ENCODE measurements around the gene PDE4A.

Gene PDE4A

DNA sequence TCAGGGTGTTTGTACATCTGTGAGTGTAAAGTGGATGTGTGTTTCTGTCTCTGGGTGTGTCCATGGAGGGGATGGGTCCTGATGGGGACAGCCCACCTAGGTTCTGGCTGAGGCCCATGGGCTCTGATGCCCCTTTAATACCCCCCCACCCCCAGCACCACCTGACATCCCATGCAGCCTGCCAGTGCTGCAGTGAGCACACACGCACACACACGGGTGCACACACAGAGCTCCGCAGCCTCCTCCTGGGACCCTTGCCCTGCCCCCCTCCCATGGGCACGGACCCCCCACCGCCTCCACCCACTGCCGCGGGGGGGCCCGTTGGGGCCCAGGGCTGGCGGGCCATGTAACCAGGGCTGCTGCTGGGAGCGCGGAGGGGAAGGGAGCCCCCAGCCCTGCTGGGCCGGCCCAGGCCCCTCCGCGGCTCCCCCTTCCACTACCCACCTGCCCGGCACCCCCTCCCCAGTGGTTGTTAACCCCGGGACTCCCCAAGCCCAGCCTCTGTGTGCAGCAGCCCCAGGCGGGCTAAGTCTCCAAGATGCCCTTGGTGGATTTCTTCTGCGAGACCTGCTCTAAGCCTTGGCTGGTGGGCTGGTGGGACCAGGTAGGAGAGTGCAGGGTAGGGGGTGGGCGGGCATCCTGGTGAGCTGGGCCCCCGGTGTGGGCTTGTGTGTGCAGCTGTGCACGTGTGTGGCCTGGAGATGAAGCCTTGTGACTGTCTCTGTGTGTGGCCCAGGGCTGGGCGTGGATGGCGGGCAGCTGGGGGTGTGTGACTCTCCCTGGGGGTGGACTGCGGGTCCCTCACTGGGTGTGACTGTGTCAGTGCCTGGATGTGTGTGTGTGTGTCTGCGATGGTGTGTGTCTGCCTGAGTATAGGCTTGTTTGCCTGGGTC lies 32.6 kb downstream of the PDE4A start:
- no peak for ATAC-seq
- TF ChIP-seq ZFP3 (CRISPR knock-in tag; IDR thresholded peaks at IDR 0.05) (no peak), ARNTL (CRISPR knock-in tag; IDR thresholded peaks at IDR 0.05; ENCODE audit: borderline replicate concordance, low read depth) (no peak), SNAI2 (CRISPR knock-in tag; IDR thresholded peaks at IDR 0.05) (no peak), OSR1 (CRISPR knock-in tag; IDR thresholded peaks at IDR 0.05) (no peak), RARB (CRISPR knock-in tag; IDR thresholded peaks at IDR 0.05) (no peak), PPARA (CRISPR knock-in tag; IDR thresholded peaks at IDR 0.05; ENCODE audit: borderline replicate concordance) (no peak), ZFP30 (CRISPR knock-in tag; IDR thresholded peaks at IDR 0.05) (no peak), TCF4 (CRISPR knock-in tag; IDR thresholded peaks at IDR 0.05; ENCODE audit: borderline replicate concordance) (no peak), ZNF70 (CRISPR knock-in tag; IDR thresholded peaks at IDR 0.05) (no peak), ISL1 (CRISPR knock-in tag; IDR thresholded peaks at IDR 0.05) (no peak), GLIS3 (CRISPR knock-in tag; IDR thresholded peaks at IDR 0.05) (no peak), ZNF8 (CRISPR knock-in tag; IDR thresholded peaks at IDR 0.05) (no peak), ZNF565 (CRISPR knock-in tag; conservative IDR thresholded peaks at IDR 0.05; ENCODE audit: low read depth) (no peak), CSDC2 (CRISPR knock-in tag; IDR thresholded peaks at IDR 0.05) (no peak), ZC3H10 (CRISPR knock-in tag; IDR thresholded peaks at IDR 0.05) (no peak)
- TF ChIP-seq, protein P1, sequence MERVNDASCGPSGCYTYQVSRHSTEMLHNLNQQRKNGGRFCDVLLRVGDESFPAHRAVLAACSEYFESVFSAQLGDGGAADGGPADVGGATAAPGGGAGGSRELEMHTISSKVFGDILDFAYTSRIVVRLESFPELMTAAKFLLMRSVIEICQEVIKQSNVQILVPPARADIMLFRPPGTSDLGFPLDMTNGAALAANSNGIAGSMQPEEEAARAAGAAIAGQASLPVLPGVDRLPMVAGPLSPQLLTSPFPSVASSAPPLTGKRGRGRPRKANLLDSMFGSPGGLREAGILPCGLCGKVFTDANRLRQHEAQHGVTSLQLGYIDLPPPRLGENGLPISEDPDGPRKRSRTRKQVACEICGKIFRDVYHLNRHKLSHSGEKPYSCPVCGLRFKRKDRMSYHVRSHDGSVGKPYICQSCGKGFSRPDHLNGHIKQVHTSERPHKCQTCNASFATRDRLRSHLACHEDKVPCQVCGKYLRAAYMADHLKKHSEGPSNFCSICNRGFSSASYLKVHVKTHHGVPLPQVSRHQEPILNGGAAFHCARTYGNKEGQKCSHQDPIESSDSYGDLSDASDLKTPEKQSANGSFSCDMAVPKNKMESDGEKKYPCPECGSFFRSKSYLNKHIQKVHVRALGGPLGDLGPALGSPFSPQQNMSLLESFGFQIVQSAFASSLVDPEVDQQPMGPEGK (CRISPR knock-in tag; IDR thresholded peaks at IDR 0.05; ENCODE audit: borderline replicate concordance): no peak
- TF ChIP-seq, protein P2, sequence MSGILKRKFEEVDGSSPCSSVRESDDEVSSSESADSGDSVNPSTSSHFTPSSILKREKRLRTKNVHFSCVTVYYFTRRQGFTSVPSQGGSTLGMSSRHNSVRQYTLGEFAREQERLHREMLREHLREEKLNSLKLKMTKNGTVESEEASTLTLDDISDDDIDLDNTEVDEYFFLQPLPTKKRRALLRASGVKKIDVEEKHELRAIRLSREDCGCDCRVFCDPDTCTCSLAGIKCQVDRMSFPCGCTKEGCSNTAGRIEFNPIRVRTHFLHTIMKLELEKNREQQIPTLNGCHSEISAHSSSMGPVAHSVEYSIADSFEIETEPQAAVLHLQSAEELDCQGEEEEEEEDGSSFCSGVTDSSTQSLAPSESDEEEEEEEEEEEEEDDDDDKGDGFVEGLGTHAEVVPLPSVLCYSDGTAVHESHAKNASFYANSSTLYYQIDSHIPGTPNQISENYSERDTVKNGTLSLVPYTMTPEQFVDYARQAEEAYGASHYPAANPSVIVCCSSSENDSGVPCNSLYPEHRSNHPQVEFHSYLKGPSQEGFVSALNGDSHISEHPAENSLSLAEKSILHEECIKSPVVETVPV (CRISPR knock-in tag; IDR thresholded peaks at IDR 0.05): no peak

DNA sequence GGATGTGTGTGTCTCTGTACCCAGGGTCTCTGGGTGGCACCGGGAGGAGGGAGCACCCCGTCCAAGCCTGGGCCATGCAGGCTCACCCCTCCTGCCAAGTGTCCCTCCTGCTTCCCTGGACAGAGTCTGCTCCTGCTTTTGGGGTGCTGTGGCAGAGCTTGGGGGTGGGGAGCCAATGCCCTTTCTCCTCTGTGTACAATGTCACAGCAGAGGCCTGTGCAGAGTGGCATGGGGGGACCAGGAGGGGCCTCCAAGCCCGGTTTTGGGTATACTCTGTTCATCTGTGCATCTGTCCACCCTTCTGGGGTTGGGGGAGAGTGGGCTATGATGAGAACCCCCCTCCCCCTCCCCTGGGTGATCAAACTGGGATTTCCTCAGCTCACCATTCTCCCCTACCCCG lies 33.5 kb downstream of the PDE4A start:
- ATAC-seq: no peak
- TF ChIP-seq PPARA (CRISPR knock-in tag; IDR thresholded peaks at IDR 0.05; ENCODE audit: borderline replicate concordance) (no peak), GLIS3 (CRISPR knock-in tag; IDR thresholded peaks at IDR 0.05) (no peak), SNAI2 (CRISPR knock-in tag; IDR thresholded peaks at IDR 0.05) (no peak), ZC3H10 (CRISPR knock-in tag; IDR thresholded peaks at IDR 0.05) (no peak), TCF4 (CRISPR knock-in tag; IDR thresholded peaks at IDR 0.05; ENCODE audit: borderline replicate concordance) (no peak), ZFP30 (CRISPR knock-in tag; IDR thresholded peaks at IDR 0.05) (no peak), OSR1 (CRISPR knock-in tag; IDR thresholded peaks at IDR 0.05) (no peak), ZNF70 (CRISPR knock-in tag; IDR thresholded peaks at IDR 0.05) (no peak), ZNF8 (CRISPR knock-in tag; IDR thresholded peaks at IDR 0.05) (no peak), ARNTL (CRISPR knock-in tag; IDR thresholded peaks at IDR 0.05; ENCODE audit: borderline replicate concordance, low read depth) (no peak), BACH2 (CRISPR knock-in tag; IDR thresholded peaks at IDR 0.05; ENCODE audit: borderline replicate concordance) (no peak), ZNF565 (CRISPR knock-in tag; conservative IDR thresholded peaks at IDR 0.05; ENCODE audit: low read depth) (no peak), ISL1 (CRISPR knock-in tag; IDR thresholded peaks at IDR 0.05) (no peak), ZFP3 (CRISPR knock-in tag; IDR thresholded peaks at IDR 0.05) (no peak)
- TF ChIP-seq, protein P3, sequence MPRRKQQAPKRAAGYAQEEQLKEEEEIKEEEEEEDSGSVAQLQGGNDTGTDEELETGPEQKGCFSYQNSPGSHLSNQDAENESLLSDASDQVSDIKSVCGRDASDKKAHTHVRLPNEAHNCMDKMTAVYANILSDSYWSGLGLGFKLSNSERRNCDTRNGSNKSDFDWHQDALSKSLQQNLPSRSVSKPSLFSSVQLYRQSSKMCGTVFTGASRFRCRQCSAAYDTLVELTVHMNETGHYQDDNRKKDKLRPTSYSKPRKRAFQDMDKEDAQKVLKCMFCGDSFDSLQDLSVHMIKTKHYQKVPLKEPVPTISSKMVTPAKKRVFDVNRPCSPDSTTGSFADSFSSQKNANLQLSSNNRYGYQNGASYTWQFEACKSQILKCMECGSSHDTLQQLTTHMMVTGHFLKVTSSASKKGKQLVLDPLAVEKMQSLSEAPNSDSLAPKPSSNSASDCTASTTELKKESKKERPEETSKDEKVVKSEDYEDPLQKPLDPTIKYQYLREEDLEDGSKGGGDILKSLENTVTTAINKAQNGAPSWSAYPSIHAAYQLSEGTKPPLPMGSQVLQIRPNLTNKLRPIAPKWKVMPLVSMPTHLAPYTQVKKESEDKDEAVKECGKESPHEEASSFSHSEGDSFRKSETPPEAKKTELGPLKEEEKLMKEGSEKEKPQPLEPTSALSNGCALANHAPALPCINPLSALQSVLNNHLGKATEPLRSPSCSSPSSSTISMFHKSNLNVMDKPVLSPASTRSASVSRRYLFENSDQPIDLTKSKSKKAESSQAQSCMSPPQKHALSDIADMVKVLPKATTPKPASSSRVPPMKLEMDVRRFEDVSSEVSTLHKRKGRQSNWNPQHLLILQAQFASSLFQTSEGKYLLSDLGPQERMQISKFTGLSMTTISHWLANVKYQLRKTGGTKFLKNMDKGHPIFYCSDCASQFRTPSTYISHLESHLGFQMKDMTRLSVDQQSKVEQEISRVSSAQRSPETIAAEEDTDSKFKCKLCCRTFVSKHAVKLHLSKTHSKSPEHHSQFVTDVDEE (CRISPR knock-in tag; IDR thresholded peaks at IDR 0.05): no peak
- TF ChIP-seq, protein P2 (CRISPR knock-in tag; IDR thresholded peaks at IDR 0.05): no peak
- TF ChIP-seq, protein P4, sequence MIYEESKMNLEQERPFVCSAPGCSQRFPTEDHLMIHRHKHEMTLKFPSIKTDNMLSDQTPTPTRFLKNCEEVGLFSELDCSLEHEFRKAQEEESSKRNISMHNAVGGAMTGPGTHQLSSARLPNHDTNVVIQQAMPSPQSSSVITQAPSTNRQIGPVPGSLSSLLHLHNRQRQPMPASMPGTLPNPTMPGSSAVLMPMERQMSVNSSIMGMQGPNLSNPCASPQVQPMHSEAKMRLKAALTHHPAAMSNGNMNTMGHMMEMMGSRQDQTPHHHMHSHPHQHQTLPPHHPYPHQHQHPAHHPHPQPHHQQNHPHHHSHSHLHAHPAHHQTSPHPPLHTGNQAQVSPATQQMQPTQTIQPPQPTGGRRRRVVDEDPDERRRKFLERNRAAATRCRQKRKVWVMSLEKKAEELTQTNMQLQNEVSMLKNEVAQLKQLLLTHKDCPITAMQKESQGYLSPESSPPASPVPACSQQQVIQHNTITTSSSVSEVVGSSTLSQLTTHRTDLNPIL (CRISPR knock-in tag; IDR thresholded peaks at IDR 0.05; ENCODE audit: low read depth): no peak
- TF ChIP-seq, protein P1 (CRISPR knock-in tag; IDR thresholded peaks at IDR 0.05; ENCODE audit: borderline replicate concordance): no peak
- TF ChIP-seq, protein P5, sequence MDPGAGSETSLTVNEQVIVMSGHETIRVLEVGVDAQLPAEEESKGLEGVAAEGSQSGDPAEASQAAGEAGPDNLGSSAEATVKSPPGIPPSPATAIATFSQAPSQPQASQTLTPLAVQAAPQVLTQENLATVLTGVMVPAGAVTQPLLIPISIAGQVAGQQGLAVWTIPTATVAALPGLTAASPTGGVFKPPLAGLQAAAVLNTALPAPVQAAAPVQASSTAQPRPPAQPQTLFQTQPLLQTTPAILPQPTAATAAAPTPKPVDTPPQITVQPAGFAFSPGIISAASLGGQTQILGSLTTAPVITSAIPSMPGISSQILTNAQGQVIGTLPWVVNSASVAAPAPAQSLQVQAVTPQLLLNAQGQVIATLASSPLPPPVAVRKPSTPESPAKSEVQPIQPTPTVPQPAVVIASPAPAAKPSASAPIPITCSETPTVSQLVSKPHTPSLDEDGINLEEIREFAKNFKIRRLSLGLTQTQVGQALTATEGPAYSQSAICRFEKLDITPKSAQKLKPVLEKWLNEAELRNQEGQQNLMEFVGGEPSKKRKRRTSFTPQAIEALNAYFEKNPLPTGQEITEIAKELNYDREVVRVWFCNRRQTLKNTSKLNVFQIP (CRISPR knock-in tag; IDR thresholded peaks at IDR 0.05; ENCODE audit: borderline replicate concordance, low read depth): no peak
